Subcutaneous adipose tissue (tissue), 4 donors: Measurements from ENCODE around the gene THSD7A. TPM values are rescaled to one million over a fixed set of nuclear protein-coding genes. Genes with fewer than 3 reads are reported as not detected.

Source experiments
- CTCF ChIP-seq: fragments of 450-650 bp; IDR thresholded peaks from one replicate; pipeline ENCODE4 v1.5.1; 2016; ENCODE audit warnings: low read depth, mild to moderate bottlenecking, control low read depth, antibody characterized with exemption, moderate library complexity
- total RNA-seq, 4 donors: library from RNA; depleted of rRNA; stranded (reverse); fragments of >200 nt; gene quantifications; one replicate each; pipeline ENCODE4 v1.1.0, GENCODE V29; 2016

Gene THSD7A
- 10 to 100 TPM in 1 of 4 donors, 1 to 10 TPM in 3; 2.0 to 11.1 (median 7.4) TPM for total RNA-seq

- no peak for TF ChIP-seq CTCF
Measured at GRCh38 chr7:11831736-11832495, at the start of gene THSD7A. THSD7A (minus strand) TSS chr7:11832198; CDS start chr7:11831946, 252 bp downstream.

- no peak for TF ChIP-seq CTCF
Measured at GRCh38 chr7:11881680-11882079, 49.7 kb upstream of the THSD7A start.

- no peak for TF ChIP-seq CTCF
Measured at GRCh38 chr7:11875635-11876034, 43.6 kb upstream of the THSD7A start.

- no peak for TF ChIP-seq CTCF
Measured at GRCh38 chr7:11865671-11866070, 33.7 kb upstream of the THSD7A start.

- TF ChIP-seq CTCF = no peak
Measured at GRCh38 chr7:11858622-11859302, 26.8 kb upstream of the THSD7A start.

- no peak for TF ChIP-seq CTCF
Measured at GRCh38 chr7:11858026-11858425, 26.0 kb upstream of the THSD7A start.

- TF ChIP-seq CTCF = no peak
Measured at GRCh38 chr7:11848251-11848650, 16.3 kb upstream of the THSD7A start.
